Suprapubic skin (tissue), 4 donors: ENCODE data around the gene SLC35E3. TPM values are rescaled to one million over a fixed set of nuclear protein-coding genes. Genes with fewer than 3 reads are reported as not detected.
"Not testable (repeated sequence)": the region's sequence is repeated elsewhere in the genome, so short reads cannot be mapped to it uniquely, and the experiment has no call there.

ENCODE experiments used
- DNase-seq, 2 donors: peaks; one replicate each; pipeline ENCODE4 v3.0.0-alpha.2; 2019; ENCODE audit warnings: low spot score in 2 of 2
- H3K27ac ChIP-seq: fragments of 200-600 bp; sonication (generic); one replicate; pipeline ENCODE4 v1.5.1; 2019
- H3K27me3 ChIP-seq: fragments of 200-600 bp; sonication (generic); one replicate; pipeline ENCODE4 v1.5.1; 2019
- H3K36me3 ChIP-seq: fragments of 200-600 bp; sonication (generic); one replicate; pipeline ENCODE4 v1.5.1; 2019
- H3K4me1 ChIP-seq: fragments of 200-600 bp; sonication (generic); one replicate; pipeline ENCODE4 v1.5.1; 2019
- H3K4me3 ChIP-seq: fragments of 200-600 bp; sonication (generic); one replicate; pipeline ENCODE4 v1.5.1; 2019; ENCODE audit warnings: mild to moderate bottlenecking
- H3K9me3 ChIP-seq: fragments of 200-600 bp; sonication (generic); one replicate; pipeline ENCODE4 v1.5.1; 2019
- CTCF ChIP-seq, 2 donors: fragments of 200-600 bp in 1 of 2; fragments of 450-650 bp in 1 of 2; sonication (generic) in 1 of 2; IDR thresholded peaks; one replicate each; pipeline ENCODE4 v1.5.1; 2016 to 2019; ENCODE audit warnings: antibody characterized with exemption in 2 of 2, mild to moderate bottlenecking in 1 of 2, moderate library complexity in 1 of 2
- EP300 ChIP-seq: sonication (generic); formaldehyde crosslinking; IDR thresholded peaks from one replicate; pipeline ENCODE4 v1.6.1; 2017; ENCODE audit warnings: antibody characterized with exemption
- POLR2A ChIP-seq, 2 donors: fragments of 450-650 bp; IDR thresholded peaks; one replicate each; pipeline ENCODE4 v1.6.1; 2017; ENCODE audit warnings: antibody characterized with exemption in 2 of 2, mild to moderate bottlenecking in 2 of 2, moderate library complexity in 2 of 2
- POLR2AphosphoS5 ChIP-seq, 3 donors: sonication (generic); formaldehyde crosslinking; IDR thresholded peaks; one replicate each; pipeline ENCODE4 v1.6.1; 2017; ENCODE audit warnings: antibody characterized with exemption in 3 of 3
- WGBS: methylation state at CpG from one replicate; pipeline ENCODE4 v1.1.5; 2018; 5-methylcytosine and 5-hydroxymethylcytosine counted together
- total RNA-seq, 4 donors: library from RNA; depleted of rRNA; stranded (reverse); fragments of >200 nt; gene quantifications; one replicate each; pipeline ENCODE4 v1.1.0, GENCODE V29; 2016

SLC35E3 gene
- total RNA-seq, 4 donors from 2014 or later: 3.6 to 17.0 (median 9.7) TPM

GRCh38 chr12:68808388-68809189 is 62.6 kb downstream of the SLC35E3 start:
- TF ChIP-seq POLR2AphosphoS5 (IDR thresholded peaks at IDR 0.05) (peak in 2 of 3 donors; percentile 84 to 86), POLR2A (IDR thresholded peaks at IDR 0.05) (no peak)
- no peaks in the 10 kb centered on the region for H3K9me3 ChIP-seq
- peak overlapping the region; percentile 99 for H3K27ac ChIP-seq
- peak; percentile 87 to 90 for DNase-seq
- H3K4me3 ChIP-seq: peak overlapping the region; percentile 86
- WGBS: 1% methylated on average over 9 of the region's 61 CpGs
- no peaks in the 10 kb centered on the region for H3K27me3 ChIP-seq
- H3K36me3 ChIP-seq: peaks cover 16% of the 10 kb centered on the region
- peaks cover 34% of the 10 kb centered on the region for H3K4me1 ChIP-seq

- Histone ChIP-seq H3K4me1 (peaks cover 36% of the 10 kb centered on the region), H3K9me3 (no peaks in the 10 kb centered on the region), H3K27ac (peak overlapping the region; percentile 99), H3K36me3 (peaks cover 21% of the 10 kb centered on the region), H3K4me3 (peak overlapping the region; percentile 86), H3K27me3 (no peaks in the 10 kb centered on the region)
- DNase-seq: no peak
- TF ChIP-seq EP300 (no peak), POLR2AphosphoS5 (IDR thresholded peaks at IDR 0.05) (no peak)
- 82% methylated on average over 12 of the region's 12 CpGs for WGBS
These were observed 63.4 kb downstream of the SLC35E3 start for GRCh38 chr12:68809190-68810026.

GRCh38 chr12:68810027-68810389 is 64.0 kb downstream of the SLC35E3 start:
- DNase-seq, H3K27ac ChIP-seq, H3K4me3 ChIP-seq, H3K27me3 ChIP-seq, H3K9me3 ChIP-seq: not testable (repeated sequence)
- Histone ChIP-seq H3K36me3 (peaks cover 27% of the 10 kb centered on the region), H3K4me1 (peaks cover 36% of the 10 kb centered on the region)
- WGBS: 98% methylated on average over 13 of the region's 13 CpGs

- not testable (repeated sequence) for H3K4me3 ChIP-seq, H3K27ac ChIP-seq, H3K27me3 ChIP-seq, DNase-seq, H3K9me3 ChIP-seq
- Histone ChIP-seq H3K4me1 (peaks cover 43% of the 10 kb centered on the region), H3K36me3 (peaks cover 38% of the 10 kb centered on the region)
- WGBS: 80% methylated on average over 6 of the region's 6 CpGs
These were observed 65.6 kb downstream of the SLC35E3 start for GRCh38 chr12:68811573-68811972.

GRCh38 chr12:68812553-68813241 is 66.7 kb downstream of the SLC35E3 start:
- no peaks in the 10 kb centered on the region for H3K27me3 ChIP-seq
- H3K9me3 ChIP-seq: no peaks in the 10 kb centered on the region
- peaks cover 36% of the 10 kb centered on the region for H3K4me1 ChIP-seq
- no peak for TF ChIP-seq POLR2A (IDR thresholded peaks at IDR 0.05)
- no peak for TF ChIP-seq POLR2AphosphoS5 (IDR thresholded peaks at IDR 0.05)
- no peak for TF ChIP-seq EP300
- TF ChIP-seq CTCF (IDR thresholded peaks at IDR 0.05): no peak
- 60% methylated on average over 1 of the region's 1 CpG for WGBS
- no peak overlapping the region for H3K4me3 ChIP-seq
- no peak for DNase-seq
- H3K36me3 ChIP-seq: peaks cover 49% of the 10 kb centered on the region
- H3K27ac ChIP-seq: no peak overlapping the region

- peaks cover 53% of the 10 kb centered on the region for H3K36me3 ChIP-seq
These were observed 67.2 kb downstream of the SLC35E3 start for GRCh38 chr12:68813242-68813593.

More at GRCh38 chr12:68813242-68813593, 67.2 kb downstream of the SLC35E3 start:
- 47% methylated on average over 2 of the region's 2 CpGs for WGBS
- no peaks in the 10 kb centered on the region for H3K27me3 ChIP-seq
- no peak for DNase-seq
- H3K9me3 ChIP-seq: no peaks in the 10 kb centered on the region
- H3K4me1 ChIP-seq: peaks cover 36% of the 10 kb centered on the region
- TF ChIP-seq POLR2AphosphoS5 (IDR thresholded peaks at IDR 0.05) (no peak), CTCF (IDR thresholded peaks at IDR 0.05) (no peak), EP300 (no peak), POLR2A (IDR thresholded peaks at IDR 0.05) (no peak)
- no peak overlapping the region for H3K4me3 ChIP-seq
- no peak overlapping the region for H3K27ac ChIP-seq
